ENCODE data around the gene SLC22A23.

- no peak for TF ChIP-seq POLR2A (IDR thresholded peaks at IDR 0.05; ENCODE audit: low read depth)
- no peak for TF ChIP-seq CTCF (IDR thresholded peaks at IDR 0.05)
Measured at GRCh38 chr6:3239110-3239830, 217.6 kb downstream of the SLC22A23 start.

Measured in esophagus muscularis mucosa (tissue), 3 donors.